Measurements from ENCODE around the gene TTC23.

Gene TTC23, protein sequence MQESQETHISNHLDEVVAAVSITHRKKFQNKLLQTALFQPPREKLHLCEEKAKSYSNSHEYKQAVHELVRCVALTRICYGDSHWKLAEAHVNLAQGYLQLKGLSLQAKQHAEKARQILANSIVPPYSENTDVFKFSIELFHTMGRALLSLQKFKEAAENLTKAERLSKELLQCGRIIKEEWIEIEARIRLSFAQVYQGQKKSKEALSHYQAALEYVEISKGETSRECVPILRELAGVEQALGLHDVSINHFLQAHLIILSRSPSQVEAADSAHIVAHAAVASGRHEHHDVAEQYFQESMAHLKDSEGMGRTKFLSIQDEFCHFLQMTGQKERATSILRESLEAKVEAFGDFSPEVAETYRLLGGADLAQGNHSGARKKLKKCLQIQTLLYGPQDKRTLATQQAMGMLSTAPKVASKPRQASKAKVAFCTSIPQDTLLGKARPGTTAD

DNA sequence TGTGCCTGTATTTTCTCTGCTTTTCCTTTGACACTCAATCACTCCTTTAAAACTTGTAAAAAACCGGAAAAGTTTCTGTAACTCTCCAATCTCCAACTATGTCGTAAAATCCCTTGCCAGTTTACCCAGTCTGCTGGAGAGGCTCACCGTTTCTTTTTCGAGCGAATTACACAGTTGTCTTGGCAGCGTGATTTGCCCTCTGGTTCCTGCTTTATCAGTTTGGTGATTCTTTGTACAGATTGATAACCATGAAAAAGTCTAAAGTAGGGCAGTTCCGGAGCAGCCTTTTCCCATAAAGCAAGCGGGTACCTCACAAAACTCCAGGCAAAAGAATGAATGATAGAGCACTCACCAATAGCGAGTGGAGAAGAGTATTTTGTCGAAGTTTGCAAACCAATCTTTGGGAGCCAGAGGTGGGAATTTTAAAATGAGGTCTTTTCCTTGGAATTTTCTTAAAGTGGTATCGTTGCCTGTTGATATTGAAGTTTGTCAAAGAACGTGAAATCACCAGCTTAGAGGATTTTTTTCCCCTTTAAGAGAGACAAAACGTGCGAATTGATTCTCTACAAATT, at the start of gene TTC23:
TTC23 (minus strand) TSS at position 312 of the 572 bp plus-strand sequence. CDS start 20,869 bp downstream, outside the sequence.
- DNase-seq (ENCODE audit: low spot score): no peak

DNA sequence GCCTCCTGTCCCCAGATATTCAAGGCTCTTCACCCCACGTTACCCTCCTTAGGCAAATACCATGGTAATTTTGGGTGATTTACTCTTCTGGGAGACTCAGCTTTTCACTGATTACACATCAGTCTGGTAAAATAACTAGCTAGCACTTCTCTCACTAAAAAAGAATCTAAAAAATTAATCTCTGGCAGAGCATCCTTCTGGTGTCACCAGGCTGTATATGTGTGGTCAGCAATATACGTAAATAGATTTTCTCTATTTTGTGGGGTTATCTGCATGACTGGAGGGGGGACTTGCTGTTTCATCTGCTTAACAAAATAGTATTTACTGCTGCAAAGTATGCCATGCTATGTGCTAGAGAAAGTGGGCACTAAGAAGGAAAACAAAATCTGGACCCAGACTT, 47.0 kb upstream of the TTC23 start:
- no peak for DNase-seq (ENCODE audit: low spot score)

DNA sequence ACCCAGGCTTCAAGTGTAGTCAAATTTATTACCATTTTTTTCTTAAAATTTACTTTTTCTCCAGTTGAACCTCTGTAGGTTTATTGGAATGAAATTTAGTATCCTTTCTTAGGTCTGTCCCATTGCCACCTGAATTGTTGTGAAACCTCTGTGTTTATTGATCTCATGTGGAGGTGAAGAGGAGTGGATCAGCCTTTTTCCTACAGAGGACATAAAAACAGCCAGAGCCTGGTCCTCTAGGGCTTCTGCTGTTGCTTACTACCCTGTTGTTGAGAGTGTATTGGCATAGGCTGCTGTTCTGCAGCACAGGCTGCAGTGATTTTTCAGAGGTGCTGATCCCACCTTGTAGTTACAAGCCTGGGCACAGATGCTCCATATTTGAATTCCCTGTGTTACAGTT, 46.5 kb upstream of the TTC23 start:
- DNase-seq (ENCODE audit: low spot score): no peak

DNA sequence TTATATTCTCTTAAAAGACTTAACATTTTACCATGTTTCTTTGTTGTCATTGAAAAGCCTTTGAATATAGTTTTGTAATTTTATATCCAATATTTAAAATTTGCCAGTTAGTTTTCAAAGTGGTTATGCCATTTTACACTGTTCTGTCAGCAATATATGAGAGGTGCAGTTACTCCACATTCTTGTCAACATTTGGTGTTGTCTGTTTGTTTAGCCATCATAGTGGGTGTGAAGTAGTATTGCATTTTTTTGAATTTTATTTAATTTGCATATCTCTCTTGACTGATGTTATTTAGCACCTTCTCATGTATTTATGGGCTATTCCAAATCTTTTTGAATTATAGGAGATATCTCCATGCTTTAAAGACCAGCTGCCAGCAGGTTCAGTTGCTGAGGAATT, 42.3 kb upstream of the TTC23 start:
- DNase-seq (ENCODE audit: low spot score): no peak

DNA sequence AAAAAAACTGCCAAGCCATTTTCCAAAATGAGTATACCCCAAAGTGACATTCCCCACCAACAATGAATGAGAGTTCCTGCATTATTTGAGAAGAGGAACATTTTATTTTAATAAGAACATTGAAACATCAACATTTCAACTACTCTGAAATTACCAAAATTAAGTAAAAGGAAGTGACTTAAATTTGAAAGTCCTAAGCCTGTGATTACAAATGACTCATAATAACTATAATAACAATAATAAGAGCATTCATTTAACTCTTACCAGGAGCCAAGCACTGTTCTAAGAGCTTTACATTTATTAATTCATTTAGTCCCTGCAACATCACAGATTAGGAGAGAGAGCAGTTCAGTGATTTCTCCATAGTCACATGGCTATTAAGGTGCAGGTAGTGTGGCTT, 34.3 kb upstream of the TTC23 start:
- no peak for DNase-seq (ENCODE audit: low spot score)

DNA sequence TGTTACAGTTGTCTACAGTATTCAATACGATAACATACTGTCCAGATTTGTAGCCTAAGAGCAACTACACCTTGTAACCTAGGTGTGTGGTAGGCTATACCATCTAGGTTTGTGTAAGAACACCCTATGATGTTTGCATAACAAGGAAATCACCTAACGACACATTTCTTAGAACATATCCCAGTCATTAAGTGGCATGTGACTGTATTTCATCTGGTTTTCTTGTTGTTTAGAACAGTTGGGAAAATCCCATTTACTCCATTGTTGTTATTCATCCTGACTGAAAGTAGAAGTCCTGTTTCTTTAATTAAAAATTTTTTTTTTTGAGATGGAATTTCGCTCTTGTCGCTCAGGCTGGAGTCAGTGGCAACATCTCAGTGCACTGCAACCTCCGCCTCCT, 33.2 kb upstream of the TTC23 start:
- DNase-seq (ENCODE audit: low spot score): no peak

DNA sequence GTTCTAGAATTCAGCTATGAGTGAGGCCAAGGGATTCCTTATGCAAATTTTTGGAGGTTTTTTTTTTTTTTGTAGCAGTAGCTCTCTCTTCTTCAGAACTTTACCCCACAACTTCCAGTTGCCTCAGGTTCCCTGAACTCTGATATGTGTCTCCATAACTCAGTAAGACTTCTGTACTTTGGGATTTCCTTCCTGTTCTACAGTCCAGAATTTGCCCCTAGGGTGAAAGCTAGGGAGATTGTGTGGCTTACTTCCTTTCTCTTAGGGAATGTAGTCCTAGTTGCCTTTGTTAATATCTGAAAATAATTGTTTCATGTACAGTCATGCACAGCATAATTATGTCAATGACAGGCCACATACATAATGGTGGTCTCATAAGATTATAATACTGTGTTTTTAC, 32.7 kb upstream of the TTC23 start:
- no peak for DNase-seq (ENCODE audit: low spot score)

DNA sequence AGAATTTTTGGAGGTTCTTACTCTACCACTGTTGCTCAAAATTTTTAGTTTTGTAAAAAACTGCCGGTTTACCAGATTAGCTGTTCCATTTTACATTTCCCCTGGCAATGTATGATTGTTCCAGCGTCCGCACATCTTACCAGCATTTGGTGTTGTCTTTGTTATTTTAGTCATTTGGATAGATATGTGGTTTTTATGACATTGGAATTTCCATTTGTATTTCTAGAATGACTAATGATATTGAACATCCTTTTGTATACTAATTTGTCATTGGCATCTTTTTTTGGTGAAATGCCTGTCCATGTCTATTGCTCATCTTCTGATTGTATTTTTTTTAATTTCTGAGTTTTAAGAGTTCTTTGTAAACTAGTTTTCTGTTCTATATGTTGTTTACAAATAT, 30.4 kb upstream of the TTC23 start:
- no peak for DNase-seq (ENCODE audit: low spot score)

DNA sequence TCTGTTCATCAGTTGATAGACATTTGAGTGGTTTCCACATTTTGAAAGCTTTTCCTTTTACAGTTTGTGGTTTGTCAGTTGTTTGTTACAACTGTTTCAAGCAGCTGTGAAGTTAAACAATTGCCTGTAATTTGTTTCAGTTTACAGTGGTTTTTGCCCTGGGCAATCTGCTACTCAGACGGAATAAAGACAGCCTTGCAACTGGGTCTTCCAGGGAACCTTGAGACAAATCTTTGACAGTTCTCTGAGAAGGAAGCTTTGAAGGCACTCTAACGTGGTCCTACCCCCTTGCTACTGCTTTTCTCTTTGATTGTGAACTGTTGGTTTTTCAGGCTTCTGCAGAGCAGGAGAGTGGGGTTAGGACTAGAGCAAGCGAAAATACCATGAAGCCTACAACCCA, 29.9 kb upstream of the TTC23 start:
- no peak for DNase-seq (ENCODE audit: low spot score)

DNA sequence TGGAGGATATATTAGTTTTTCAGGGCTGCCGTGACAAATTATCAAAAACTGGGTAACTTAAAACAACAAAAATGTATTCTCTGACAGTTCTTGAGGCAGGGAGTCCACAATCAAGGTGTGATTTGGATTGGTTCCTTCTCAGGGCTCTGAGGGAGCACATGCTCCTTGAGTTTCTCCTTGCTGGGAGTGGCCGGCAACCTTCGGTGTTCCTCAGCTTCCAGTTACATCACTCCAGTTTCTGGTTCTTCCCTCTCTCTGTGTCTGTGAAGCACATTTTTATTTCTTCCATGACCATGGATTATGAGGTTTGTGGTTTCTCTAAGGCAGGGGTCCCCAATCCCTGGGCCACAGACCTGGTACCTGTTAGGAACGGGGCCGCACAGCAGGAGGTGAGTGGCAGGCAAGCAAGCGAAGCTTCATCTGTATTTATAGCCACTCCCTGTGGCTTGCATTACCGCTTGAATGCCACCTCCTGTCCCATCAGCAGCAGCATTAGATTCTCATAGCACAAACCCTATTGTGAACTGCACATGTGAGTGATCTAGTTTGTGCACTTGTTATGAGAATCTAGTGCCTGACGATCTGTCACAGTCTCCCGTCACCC, 26.2 kb upstream of the TTC23 start:
- no peak for DNase-seq (ENCODE audit: low spot score)

DNA sequence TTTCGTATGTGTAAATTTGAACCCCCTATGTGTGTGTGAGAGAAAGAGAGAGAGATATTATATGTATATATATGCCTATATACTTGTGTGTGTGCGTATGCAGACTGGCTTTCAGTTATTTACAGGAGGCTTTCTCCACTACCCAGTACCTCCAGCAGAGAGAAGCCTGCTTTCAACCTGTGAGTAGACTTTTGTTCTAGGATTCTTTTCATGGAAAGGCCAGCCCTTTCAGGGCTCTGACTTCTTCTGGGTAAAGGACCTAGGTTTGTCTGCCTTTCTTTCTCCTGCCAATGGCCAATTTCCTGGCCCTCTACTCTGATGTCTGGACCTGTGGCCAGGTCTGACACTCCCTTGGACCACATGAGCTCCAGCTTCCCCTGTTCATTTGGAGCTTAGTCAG, 25.7 kb upstream of the TTC23 start:
- DNase-seq (ENCODE audit: low spot score): no peak

DNA sequence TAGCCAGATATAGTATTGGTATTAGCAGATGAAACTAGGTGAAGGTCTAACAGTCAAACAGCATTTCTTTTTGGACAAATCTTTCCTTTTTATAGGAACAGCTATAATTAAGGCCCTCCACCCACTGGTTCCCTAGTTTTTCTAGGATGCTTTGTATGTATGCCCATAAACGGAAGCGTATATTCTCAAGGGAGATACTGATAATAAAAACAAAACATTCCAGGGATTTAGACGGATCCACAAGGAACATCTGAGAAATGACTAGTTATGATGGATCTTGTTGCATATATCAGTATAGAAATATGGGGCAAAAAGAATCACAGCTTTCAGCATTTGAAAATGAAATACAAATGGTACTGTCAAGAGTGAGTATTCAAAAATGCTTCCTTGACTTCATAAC, 24.4 kb upstream of the TTC23 start:
- no peak for DNase-seq (ENCODE audit: low spot score)

DNA sequence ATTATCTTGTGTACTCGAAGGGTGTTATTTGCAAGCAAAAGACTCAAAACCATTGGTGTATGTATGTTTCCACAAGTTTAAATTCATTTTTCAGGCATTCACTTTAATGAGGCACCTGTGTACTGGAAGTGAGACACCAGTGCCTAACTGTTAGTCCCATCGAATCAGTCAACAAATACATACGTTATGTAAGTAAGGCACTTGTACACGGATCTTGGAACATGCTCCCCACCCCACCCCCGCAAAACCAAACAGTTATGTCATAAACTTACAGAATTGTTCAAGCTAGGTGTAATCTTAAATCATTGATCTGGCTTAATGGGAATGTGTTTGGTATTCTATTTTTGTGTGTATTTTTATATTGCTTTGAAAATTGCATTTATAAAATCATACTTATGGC, 19.1 kb upstream of the TTC23 start:
- no peak for DNase-seq (ENCODE audit: low spot score)

DNA sequence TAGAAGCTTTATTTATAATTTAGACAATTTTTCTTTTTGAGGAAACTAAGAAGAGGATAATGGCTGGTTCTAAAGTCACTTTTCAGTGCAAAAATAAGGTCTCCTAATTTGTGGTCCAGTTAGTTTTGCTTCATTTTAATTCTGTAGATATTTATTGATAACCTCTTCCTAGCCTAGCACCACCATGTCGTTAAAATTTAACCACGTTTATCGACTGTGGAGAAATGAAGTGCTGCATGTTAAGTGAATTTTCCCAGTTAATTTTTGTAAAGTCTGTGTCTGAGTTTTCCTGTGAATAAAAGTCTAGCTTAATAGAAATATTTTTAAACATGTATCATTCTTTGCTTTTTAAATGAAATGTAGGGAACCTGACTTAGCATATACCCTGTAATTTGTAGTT, 18.6 kb upstream of the TTC23 start:
- DNase-seq (ENCODE audit: low spot score): no peak

DNA sequence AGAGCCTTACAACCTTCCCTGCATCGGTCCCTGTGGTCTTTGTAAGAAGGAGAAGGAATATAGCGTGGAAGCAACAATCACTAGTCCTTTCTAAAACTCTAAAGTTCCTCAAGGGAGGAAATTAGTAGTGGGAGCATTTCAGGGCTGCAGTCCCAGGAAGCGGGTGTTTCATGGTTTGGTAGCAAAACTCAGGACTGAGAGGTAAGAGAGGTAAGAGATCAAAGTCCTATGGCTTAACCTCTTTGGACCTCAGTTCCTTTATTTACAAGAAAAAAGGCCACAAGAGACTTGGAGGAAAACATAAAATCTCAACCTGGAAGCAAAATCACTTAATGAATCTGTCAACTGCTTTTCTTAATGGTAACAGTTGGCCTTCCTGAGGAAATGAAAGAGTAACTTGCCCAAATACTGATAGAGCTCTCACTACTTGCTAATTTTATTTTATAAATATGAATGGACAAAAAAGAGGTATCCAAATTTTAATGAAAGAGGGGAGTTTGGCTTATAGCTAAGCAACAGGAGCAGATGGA, 16.2 kb upstream of the TTC23 start:
- DNase-seq (ENCODE audit: low spot score): no peak

DNA sequence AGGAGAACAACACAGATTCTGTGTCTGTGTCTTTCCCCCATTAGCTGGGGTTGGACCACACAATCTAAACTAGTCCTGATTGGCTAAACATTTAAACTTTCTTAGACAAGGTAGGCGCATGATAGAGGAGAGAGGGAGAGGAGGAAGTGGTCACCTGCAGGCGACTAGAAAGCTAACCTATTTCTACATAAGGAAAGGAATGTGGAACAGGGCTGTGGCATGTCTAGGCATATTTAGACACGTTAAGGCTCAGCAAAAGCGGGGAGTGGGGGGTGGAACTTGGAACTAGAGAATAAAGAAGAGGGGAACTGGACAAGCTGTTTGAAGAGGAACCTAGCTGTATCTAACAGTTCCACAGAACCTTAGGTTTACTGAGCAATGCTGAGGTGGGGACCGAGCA, 14.7 kb upstream of the TTC23 start:
- DNase-seq (ENCODE audit: low spot score): no peak

DNA sequence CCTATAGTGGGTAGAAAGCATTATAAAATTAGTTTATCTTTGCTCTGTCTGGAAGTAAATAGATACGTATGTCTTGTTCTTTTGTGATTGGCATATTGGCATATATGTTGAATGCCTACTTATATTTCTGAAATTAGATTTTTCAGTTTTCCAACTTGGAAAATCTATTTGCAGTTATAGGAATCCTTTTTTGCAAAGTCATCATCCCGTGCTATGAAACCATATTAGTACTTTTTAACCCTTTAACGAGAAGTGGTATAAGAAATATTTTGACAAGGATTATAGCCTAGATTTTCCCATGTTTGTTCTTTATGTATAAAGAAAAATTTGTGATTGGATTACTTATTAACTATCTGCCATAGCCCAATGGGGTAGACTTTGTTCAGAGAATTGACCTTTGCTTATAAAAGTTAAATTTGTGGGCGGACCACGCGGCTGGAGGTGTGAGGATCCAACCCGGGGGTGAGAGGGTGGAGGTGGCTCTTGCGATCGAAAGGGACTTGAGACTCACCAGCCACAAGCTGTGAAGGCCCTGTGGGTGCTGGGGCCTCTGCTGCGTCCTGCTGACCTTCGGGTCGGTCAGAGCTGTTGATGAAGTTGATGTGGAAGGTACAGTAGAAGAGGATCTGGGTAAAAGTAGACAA, 7.8 kb upstream of the TTC23 start:
- no peak for DNase-seq (ENCODE audit: low spot score)

DNA sequence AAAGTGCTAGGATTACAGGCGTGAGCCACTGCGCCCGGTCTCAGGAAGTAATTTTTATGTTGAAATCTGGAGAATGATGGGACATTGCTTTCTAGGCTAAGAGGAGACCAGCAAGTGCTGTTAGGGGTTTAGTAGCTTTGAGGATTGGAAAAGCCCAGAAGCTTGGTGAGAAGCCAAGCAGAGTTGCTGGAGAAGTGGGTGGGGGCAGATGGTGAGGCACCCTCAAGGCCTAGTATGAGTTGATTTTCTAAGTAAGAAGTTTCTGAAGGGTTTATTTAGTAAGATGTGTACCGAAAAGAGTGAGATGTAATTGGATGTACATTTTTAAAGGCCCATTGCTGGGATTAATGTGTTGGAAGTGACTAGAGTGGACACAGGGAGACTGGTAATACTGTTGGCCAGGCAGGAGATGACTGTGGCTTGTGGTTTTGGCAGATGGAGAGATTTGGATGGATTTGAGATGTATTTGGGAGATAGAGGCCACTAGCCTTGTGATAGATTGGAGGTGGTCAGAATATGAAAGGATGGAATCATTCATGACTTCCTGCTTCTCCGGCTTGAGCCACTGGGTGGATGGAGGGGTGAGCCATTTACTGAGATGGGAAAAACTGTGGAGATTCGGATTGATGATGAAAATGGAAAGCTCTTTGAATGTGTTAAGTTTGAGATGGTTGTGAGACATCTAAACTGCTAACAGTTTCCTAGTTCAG, 4.2 kb upstream of the TTC23 start:
- DNase-seq (ENCODE audit: low spot score): no peak

DNA sequence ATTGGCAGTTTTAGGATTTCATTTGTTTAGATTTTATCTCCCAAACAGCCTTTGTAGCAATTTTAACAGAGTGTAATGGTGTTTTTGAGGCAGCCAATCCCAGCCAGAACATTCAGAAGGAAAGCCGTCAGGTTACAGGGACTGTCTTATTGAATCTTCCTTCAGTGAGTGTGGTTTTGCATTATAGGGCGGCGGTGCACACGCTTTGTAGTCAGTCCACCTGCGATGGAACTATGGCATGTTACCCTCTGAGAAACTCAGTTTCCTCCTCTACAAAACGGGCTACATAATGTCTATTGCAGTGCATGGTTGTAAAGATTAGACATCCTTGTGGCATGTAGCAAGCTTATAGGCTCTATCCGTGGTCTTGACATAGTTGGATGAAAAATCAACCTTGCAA, 2.9 kb upstream of the TTC23 start:
- no peak for DNase-seq (ENCODE audit: low spot score)

DNA sequence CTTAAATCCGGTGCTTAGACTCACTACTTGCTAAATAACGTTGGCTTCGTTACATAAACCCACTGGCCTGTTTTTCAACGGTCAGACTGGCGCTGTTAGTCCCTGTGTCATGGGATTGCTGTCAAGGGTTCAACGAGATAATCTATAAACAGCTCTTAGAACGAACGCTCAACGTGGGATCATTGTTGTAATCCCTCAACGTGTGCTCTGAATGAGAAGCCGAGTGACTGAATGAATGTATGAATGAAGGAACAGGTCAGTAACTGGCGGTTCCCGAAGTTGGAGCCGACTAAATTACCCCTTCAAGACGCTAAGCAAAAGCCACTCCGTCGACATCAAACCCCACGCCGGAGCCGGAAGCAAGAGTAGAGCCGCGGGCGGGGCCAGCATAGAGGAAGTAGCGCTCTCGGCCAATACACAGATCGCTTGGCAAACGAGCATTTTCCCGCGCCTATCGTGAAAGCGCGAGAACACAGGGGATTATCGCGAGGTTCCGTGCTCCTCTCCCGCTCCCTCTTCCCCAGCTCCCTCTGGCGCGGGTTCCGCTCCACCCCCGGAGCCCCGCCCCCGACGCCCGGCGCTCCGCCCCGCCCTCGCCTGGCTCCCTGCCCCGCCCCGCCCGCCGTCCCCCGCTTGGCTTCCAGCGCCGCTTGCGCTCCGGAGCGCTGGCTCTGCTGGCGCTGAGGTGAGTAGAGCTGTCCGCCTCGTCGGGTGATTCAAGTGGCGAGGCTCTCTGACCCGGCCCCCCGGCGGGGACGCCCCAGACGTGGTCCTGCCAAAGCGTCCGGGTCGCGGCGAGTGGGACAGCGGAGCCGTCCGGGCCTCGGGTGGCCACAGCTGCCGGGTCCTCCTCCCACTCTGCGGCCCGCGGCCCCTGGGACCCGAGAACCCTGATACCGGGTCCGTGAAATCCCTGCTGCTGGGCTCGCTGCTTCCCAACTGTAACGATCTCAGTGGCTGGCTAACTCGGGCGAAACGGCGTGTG, 1.8 kb upstream of the TTC23 start, which contains the start of gene LRRC28:
LRRC28 (plus strand) TSS at position 625 of the 985 bp plus-strand sequence. CDS start 4,477 bp downstream, outside the sequence.
- DNase-seq (ENCODE audit: low spot score): peak; percentile 95

DNA sequence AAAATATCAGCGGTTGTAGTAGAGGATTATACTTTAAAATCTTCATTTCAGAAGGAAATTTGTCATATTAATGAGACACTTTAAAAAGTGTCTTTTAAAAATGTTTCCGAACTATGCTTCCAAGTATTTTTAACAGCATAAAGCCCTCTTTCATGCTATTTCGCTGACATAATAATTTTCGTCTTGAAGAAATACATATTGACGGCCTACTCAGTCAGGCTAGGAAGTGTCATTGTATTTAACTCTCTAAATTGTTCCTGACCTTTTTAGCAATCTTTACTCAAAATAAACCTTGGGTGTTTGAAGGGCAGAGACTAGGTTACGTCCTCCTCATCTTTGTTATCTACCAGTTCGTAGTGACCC, 1.1 kb upstream of the TTC23 start:
- DNase-seq (ENCODE audit: low spot score): no peak
